Fibroblast of skin of left quadriceps (primary cell): ENCODE measurements around the gene COX10.
A peak's percentile ranks its signal among the peaks of the same experiment; 100 is the strongest.
"Not testable (repeated sequence)": the region's sequence is repeated elsewhere in the genome, so short reads cannot be mapped to it uniquely, and the experiment has no call there.

Source experiments
- DNase-seq, 2 experiments: peaks; one replicate each; pipeline ENCODE4 v3.0.0-alpha.2; 2013; ENCODE audit warnings: low read depth in 2 of 2

Gene COX10

GRCh38 chr17:14069251-14070021 is at the start of gene COX10:
Gene COX10 (plus strand): TSS chr17:14069504. CDS start chr17:14069606, 102 bp downstream.
- DNase-seq = peak; percentile 47 to 51

DNA sequence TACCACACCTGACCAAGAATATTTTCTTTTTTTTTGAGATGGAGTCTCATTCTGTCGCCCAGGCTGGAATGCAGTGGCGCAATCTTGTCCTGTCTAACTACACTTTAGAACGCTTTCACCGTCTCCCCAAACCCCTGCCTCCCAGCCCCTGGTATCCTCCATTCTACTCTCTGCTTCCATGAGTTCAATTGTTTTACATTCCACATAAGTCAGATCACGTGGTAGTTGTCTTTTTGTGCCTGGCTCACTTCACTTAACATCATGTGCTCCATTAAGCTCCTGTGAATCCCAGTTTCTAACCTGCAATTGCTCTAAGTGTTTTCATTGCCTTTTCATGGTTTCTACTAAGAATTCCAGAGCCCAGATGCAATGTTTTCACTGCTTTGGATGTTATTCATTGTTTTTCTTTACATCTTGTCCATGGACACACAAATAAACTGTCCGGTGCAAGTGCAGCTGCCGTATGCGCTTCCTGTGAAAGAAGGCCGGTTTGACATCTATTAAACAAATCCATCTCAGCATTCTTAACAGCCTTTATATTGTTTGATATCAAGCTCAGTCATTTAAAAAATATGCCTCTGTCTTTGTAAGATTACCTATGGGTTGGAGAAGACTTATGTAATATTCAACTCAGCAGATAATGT is 47.5 kb upstream of the COX10 start:
- not testable (repeated sequence) for DNase-seq

DNA sequence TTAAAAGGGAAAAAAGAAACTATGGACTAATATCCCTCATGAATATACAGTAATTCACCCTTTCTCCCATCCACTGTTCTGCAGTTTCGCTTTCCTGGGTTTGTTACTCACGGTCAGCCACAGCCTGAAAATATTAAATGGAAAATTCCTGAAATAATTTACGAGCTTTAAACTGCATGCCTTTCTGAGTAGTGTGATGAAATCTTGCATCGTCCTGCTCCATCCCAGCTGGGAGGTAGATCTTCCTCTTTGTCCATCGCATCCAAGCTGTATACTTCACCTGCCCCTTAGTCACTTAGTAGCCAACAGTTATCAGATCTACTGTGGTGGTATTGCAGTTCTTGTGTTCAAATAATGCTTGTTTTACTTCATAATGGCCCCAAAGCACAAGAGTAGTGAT is 39.5 kb upstream of the COX10 start:
- peak in 1 of 2 experiments; percentile 16 for DNase-seq

- DNase-seq = no peak
Observed at GRCh38 chr17:14032234-14032633, 37.1 kb upstream of the COX10 start.

- DNase-seq = no peak
Observed at GRCh38 chr17:14033166-14033565, 36.1 kb upstream of the COX10 start.

- DNase-seq = no peak
Observed at GRCh38 chr17:14037453-14037852, 31.9 kb upstream of the COX10 start.

DNA sequence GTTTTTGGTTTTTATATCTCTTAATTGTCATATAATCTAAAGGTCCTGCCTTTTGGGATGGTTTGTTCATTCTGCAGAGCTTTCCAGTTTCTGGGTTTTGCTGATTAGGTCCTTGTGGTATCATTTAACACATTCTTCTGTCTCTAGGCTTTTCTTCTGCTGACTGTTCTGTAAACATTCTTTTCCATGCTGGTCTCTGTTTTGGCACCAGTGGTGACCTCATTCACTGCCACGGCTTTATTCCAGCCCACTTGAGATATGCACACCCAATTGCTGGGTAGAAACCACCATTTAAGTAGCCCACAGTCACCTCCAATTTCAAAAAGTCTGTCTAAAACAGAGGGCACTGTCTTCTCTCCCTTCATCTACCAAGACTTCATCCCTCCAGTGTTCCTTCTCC is 31.1 kb upstream of the COX10 start:
- DNase-seq = no peak

DNA sequence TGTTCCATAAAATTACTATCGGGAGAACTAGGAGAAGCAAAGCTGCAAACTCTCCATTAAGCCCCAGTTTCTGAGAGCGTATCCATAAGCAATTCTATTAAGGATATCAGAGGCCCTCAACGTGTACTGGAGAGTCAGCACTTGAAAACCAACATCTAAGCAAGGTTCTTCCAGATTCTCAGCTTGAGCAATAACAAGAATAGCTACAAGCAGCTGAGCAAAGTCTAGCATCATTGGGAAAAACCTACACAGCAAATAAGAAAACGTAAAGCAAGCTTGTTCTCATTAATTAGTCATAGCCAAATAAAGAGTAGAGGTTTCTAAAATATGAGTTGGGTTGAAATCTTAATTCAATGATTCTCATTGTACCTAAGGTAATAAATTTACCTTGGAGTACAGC is 26.9 kb upstream of the COX10 start:
- no peak for DNase-seq

GRCh38 chr17:14044702-14045101 is 24.6 kb upstream of the COX10 start:
- no peak for DNase-seq

DNA sequence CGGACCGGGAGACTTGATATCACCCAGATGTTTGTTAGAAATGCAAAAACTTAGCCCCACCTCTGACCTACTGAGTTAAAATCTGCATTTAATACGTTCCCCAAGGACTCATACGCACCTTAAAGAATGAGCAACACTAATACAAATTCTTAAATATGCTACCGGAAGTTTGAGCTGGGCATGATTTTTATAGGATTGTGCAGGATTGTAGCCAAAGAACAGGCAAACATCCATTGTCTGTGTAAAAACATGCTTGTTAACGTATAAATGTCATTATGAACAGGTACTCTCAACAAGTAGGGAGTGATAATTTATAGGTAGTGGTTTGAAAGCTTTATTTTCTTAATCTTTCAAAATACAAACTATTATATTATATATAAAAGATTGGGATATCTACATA is 22.3 kb upstream of the COX10 start:
- DNase-seq = no peak

- no peak for DNase-seq
Observed at GRCh38 chr17:14047591-14047990, 21.7 kb upstream of the COX10 start.

GRCh38 chr17:14048169-14048568 is 21.1 kb upstream of the COX10 start:
- no peak for DNase-seq

DNA sequence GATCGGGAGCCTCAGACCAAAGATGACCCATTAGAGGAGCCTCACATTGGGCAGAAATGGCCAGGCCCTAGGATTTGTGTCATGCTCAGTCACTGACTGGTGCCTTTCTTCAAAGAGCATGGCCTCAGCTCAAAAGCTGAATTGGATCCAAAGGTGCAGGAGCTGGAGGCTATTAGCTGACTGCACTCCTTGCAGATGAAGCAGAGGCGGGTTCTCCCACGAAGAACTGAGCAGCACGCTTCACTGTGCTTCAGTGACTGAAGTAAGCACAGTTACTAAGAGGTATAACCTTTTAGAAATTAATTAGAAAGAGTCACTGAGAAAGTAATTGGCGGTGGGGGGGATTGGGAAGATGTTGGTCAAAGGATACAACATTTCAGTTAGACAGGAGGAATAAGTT is 18.7 kb upstream of the COX10 start:
- DNase-seq = no peak

DNA sequence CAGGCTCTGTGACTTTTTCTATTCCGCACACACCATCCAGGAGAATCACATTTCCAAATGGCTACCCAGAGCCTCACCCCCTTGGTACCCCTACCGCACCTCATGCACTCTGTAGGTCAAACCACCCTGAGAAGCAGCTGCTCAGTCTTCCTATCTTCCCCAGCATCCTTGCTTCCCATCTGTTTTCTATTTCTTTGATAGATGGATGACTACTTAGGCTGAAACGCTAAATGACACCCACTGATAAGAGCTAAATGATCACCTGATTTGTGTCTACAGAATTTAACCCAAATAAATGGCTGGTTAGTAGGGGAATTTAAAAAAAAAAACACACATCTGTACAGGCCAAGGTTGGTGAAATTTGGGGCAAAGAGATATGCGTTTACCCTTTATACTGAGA is 17.6 kb upstream of the COX10 start:
- no peak for DNase-seq

DNA sequence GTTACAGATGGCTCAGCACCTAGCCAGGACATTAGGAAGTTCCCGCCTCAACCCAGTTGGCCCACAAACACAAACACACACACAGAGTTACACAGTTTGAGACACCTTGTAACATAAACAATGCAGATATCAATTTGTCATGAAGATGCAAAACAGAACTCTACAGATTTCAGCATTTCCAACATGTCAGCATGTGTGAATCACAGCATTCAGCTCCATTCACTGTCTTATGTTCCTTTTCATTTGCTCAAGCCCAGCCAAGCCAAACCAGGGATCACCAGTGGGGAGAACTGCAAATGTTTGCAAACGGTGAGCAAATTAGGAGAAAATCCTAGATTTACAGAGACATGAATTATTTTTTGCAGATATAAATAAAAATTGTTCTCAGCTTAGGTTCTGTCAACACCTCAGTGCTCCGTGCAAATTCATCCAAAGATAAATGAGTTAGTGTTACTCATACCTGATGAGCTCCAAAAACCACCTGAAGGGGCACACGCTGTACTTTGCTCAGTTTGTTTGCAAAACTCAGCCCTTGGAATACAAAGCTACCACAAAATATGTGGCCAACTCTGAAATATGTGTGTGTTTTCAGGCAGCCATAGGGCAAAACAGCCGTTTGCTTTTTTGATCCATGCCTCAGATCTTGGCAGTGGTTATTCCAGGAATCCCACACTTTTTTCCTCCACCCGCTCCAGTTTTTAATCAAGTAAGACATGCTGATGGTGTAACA is 16.3 kb upstream of the COX10 start:
- peak; percentile 40 to 44 for DNase-seq

- no peak for DNase-seq
Observed at GRCh38 chr17:14057591-14057990, 11.7 kb upstream of the COX10 start.

- DNase-seq = peak; percentile 76
Observed at GRCh38 chr17:14058051-14058450, 11.3 kb upstream of the COX10 start.

DNA sequence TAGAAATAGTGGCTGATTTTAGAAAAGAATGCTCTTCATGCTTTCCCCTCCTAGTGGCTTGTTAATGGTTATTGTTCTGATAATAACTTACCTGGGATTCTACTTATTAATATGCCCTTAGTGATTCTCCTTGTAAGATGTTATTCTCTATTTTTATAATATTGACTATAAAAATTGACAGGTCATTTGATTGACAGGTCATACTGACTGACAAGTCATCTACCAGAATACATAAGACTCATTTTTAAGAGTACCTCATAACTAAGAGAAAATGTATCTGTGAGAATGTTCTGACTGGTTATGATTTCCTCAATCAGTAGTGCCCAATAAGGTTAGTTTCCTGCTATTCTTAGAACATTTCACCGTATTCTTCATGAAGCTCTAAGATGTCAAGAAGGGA is 8.6 kb upstream of the COX10 start:
- DNase-seq = no peak

GRCh38 chr17:14061666-14062560 is 7.4 kb upstream of the COX10 start:
- DNase-seq = peak; percentile 14 to 19

GRCh38 chr17:14067347-14067746 is 2.0 kb upstream of the COX10 start:
- DNase-seq = no peak

GRCh38 chr17:14068542-14069250 is 608 bp upstream of the COX10 start:
- DNase-seq = no peak
